ENCODE data around the gene PARD3B.
A peak's percentile ranks its signal among the peaks of the same experiment; 100 is the strongest.

Gene PARD3B

GRCh38 chr2:204515416-204515815, 29.9 kb upstream of the PARD3B start:
- H3K27ac ChIP-seq (ENCODE audit: low read depth, low read length) = no peak overlapping the region
- no peak overlapping the region for H3K4me3 ChIP-seq (ENCODE audit: low read depth, low read length)

GRCh38 chr2:204517154-204517553, 28.1 kb upstream of the PARD3B start:
- no peaks in the 10 kb centered on the region for H3K36me3 ChIP-seq (ENCODE audit: control insufficient read depth, insufficient read depth, low read length)
- no peaks in the 10 kb centered on the region for H3K27me3 ChIP-seq (ENCODE audit: control insufficient read depth, insufficient read depth, low read length)
- H3K4me3 ChIP-seq (ENCODE audit: low read depth, low read length) = no peak overlapping the region
- H3K4me1 ChIP-seq (ENCODE audit: control insufficient read depth, insufficient read depth, low read length) = peaks cover 11% of the 10 kb centered on the region
- no peak overlapping the region for H3K27ac ChIP-seq (ENCODE audit: low read depth, low read length)
- no peaks in the 10 kb centered on the region for H3K9me3 ChIP-seq (ENCODE audit: control insufficient read depth, insufficient read depth, low read length)
- H3K9ac ChIP-seq (ENCODE audit: low read depth, low read length) = no peak overlapping the region

More at GRCh38 chr2:204515416-204515815, 29.9 kb upstream of the PARD3B start:
- Histone ChIP-seq H3K27me3 (ENCODE audit: control insufficient read depth, insufficient read depth, low read length) (no peaks in the 10 kb centered on the region), H3K9me3 (ENCODE audit: control insufficient read depth, insufficient read depth, low read length) (no peaks in the 10 kb centered on the region), H3K36me3 (ENCODE audit: control insufficient read depth, insufficient read depth, low read length) (no peaks in the 10 kb centered on the region), H3K9ac (ENCODE audit: low read depth, low read length) (no peak overlapping the region), H3K4me1 (ENCODE audit: control insufficient read depth, insufficient read depth, low read length) (peaks cover 11% of the 10 kb centered on the region)

GRCh38 chr2:204529795-204530463, 15.3 kb upstream of the PARD3B start:
- no peak overlapping the region for H3K4me3 ChIP-seq (ENCODE audit: low read depth, low read length)
- no peaks in the 10 kb centered on the region for H3K27me3 ChIP-seq (ENCODE audit: control insufficient read depth, insufficient read depth, low read length)
- no peaks in the 10 kb centered on the region for H3K36me3 ChIP-seq (ENCODE audit: control insufficient read depth, insufficient read depth, low read length)

GRCh38 chr2:204530464-204530805, 14.8 kb upstream of the PARD3B start:
- Histone ChIP-seq H3K4me1 (ENCODE audit: control insufficient read depth, insufficient read depth, low read length) (no peaks in the 10 kb centered on the region), H3K27ac (ENCODE audit: low read depth, low read length) (no peak overlapping the region), H3K27me3 (ENCODE audit: control insufficient read depth, insufficient read depth, low read length) (no peaks in the 10 kb centered on the region), H3K9me3 (ENCODE audit: control insufficient read depth, insufficient read depth, low read length) (no peaks in the 10 kb centered on the region), H3K36me3 (ENCODE audit: control insufficient read depth, insufficient read depth, low read length) (no peaks in the 10 kb centered on the region), H3K9ac (ENCODE audit: low read depth, low read length) (no peak overlapping the region), H3K4me3 (ENCODE audit: low read depth, low read length) (no peak overlapping the region)

More at GRCh38 chr2:204529795-204530463, 15.3 kb upstream of the PARD3B start:
- Histone ChIP-seq H3K9ac (ENCODE audit: low read depth, low read length) (no peak overlapping the region), H3K4me1 (ENCODE audit: control insufficient read depth, insufficient read depth, low read length) (no peaks in the 10 kb centered on the region), H3K9me3 (ENCODE audit: control insufficient read depth, insufficient read depth, low read length) (no peaks in the 10 kb centered on the region), H3K27ac (ENCODE audit: low read depth, low read length) (no peak overlapping the region)

- Histone ChIP-seq H3K4me1 (ENCODE audit: control insufficient read depth, insufficient read depth, low read length) (peaks cover 10% of the 10 kb centered on the region), H3K36me3 (ENCODE audit: control insufficient read depth, insufficient read depth, low read length) (no peaks in the 10 kb centered on the region), H3K9ac (ENCODE audit: low read depth, low read length) (no peak overlapping the region)
These were observed 11.5 kb upstream of the PARD3B start for GRCh38 chr2:204533629-204534370.

DNA sequence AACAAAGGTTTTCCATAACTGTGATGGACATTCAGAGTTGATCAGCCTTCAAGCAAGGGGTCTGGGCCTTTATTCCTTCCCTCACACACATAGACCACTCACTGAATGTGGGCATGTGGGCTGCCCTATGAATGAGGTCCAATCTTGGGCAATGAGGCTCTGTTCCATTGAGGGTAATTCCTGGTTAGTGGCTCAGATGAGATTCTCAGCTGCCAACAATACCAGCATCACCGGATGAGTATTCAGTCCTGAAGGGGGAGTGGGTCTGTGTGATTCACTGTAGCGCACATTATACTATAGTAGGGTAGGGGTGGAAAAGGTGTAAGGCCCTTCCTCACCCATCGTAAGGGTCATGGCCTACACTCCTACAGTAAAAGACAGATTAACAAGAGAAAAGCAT, 9.9 kb upstream of the PARD3B start:
- no peaks in the 10 kb centered on the region for H3K9me3 ChIP-seq (ENCODE audit: control insufficient read depth, insufficient read depth, low read length)
- H3K9ac ChIP-seq (ENCODE audit: low read depth, low read length) = no peak overlapping the region
- no peaks in the 10 kb centered on the region for H3K36me3 ChIP-seq (ENCODE audit: control insufficient read depth, insufficient read depth, low read length)
- peaks cover 10% of the 10 kb centered on the region for H3K4me1 ChIP-seq (ENCODE audit: control insufficient read depth, insufficient read depth, low read length)
- no peak overlapping the region for H3K27ac ChIP-seq (ENCODE audit: low read depth, low read length)
- no peak overlapping the region for H3K4me3 ChIP-seq (ENCODE audit: low read depth, low read length)
- no peaks in the 10 kb centered on the region for H3K27me3 ChIP-seq (ENCODE audit: control insufficient read depth, insufficient read depth, low read length)

More at GRCh38 chr2:204533629-204534370, 11.5 kb upstream of the PARD3B start:
- Histone ChIP-seq H3K27me3 (ENCODE audit: control insufficient read depth, insufficient read depth, low read length) (no peaks in the 10 kb centered on the region), H3K27ac (ENCODE audit: low read depth, low read length) (no peak overlapping the region), H3K4me3 (ENCODE audit: low read depth, low read length) (no peak overlapping the region), H3K9me3 (ENCODE audit: control insufficient read depth, insufficient read depth, low read length) (no peaks in the 10 kb centered on the region)

GRCh38 chr2:204535764-204536163, 9.5 kb upstream of the PARD3B start:
- Histone ChIP-seq H3K9ac (ENCODE audit: low read depth, low read length) (no peak overlapping the region), H3K27ac (ENCODE audit: low read depth, low read length) (no peak overlapping the region), H3K4me3 (ENCODE audit: low read depth, low read length) (no peak overlapping the region), H3K36me3 (ENCODE audit: control insufficient read depth, insufficient read depth, low read length) (no peaks in the 10 kb centered on the region), H3K9me3 (ENCODE audit: control insufficient read depth, insufficient read depth, low read length) (no peaks in the 10 kb centered on the region), H3K27me3 (ENCODE audit: control insufficient read depth, insufficient read depth, low read length) (no peaks in the 10 kb centered on the region), H3K4me1 (ENCODE audit: control insufficient read depth, insufficient read depth, low read length) (peaks cover 10% of the 10 kb centered on the region)

DNA sequence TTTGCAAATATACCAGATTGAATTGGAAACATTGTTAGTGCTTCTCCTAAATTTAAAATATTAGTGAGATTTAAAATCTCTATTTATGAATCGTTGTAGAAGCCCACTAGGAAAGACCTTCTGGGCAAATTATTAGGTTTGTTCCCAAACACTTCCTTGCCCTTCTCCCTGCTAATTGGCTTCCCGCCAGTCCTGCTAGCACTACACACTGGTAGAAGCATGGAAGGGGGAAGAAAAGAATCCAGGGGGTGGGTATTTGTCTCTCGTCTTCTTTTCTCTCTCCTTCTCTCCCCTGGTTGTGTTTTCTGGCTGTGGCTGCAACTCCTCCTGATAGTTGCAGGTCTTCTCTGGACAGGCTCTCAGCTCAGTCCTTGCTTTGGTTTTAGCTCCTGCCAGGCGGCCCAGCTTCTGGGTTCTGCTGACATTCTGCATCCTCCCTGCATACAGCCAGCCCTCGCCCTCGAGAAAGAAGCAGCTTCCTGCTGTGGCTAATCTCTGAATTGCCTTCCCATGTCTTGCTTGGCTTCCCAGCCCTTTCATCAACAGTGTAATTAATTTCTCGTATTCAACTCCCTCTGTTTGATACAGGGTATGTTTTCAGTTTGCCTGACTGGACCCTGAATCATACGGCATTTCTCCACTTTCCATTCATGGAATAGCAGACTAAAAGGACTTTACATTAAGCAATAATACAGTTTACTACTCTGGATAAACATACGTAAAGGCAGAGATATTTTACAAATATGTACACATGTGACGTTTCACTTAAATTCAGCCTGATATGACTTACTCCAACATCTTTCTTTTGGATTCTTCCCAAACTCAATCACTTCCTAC, 6.9 kb upstream of the PARD3B start:
- Histone ChIP-seq H3K4me3 (ENCODE audit: low read depth, low read length) (no peak overlapping the region), H3K27ac (ENCODE audit: low read depth, low read length) (peak overlapping the region; percentile 38), H3K27me3 (ENCODE audit: control insufficient read depth, insufficient read depth, low read length) (peaks cover 7% of the 10 kb centered on the region), H3K9me3 (ENCODE audit: control insufficient read depth, insufficient read depth, low read length) (no peaks in the 10 kb centered on the region), H3K36me3 (ENCODE audit: control insufficient read depth, insufficient read depth, low read length) (no peaks in the 10 kb centered on the region), H3K4me1 (ENCODE audit: control insufficient read depth, insufficient read depth, low read length) (peaks cover 10% of the 10 kb centered on the region), H3K9ac (ENCODE audit: low read depth, low read length) (no peak overlapping the region)

DNA sequence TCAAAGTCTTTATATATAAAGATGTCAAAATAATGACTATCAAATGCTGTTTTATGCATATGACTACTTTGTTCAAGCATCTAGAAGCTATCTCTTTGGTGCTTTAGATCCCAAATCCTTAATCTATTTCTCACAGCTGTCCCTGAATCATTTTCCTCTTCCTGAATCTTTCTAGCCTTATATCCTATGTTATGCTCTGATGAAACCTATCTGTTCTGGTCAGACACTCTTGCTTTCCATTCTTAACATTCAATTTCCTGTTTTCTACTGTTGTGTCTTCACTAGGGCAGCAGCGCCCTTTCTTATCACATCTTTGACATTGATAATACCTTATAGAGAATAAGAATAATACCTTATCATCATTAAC, 6.3 kb upstream of the PARD3B start:
- no peaks in the 10 kb centered on the region for H3K36me3 ChIP-seq (ENCODE audit: control insufficient read depth, insufficient read depth, low read length)
- no peak overlapping the region for H3K9ac ChIP-seq (ENCODE audit: low read depth, low read length)

GRCh38 chr2:204541637-204542036, 3.6 kb upstream of the PARD3B start:
- Histone ChIP-seq H3K9ac (ENCODE audit: low read depth, low read length) (no peak overlapping the region), H3K36me3 (ENCODE audit: control insufficient read depth, insufficient read depth, low read length) (no peaks in the 10 kb centered on the region), H3K4me1 (ENCODE audit: control insufficient read depth, insufficient read depth, low read length) (peaks cover 20% of the 10 kb centered on the region), H3K4me3 (ENCODE audit: low read depth, low read length) (no peak overlapping the region), H3K9me3 (ENCODE audit: control insufficient read depth, insufficient read depth, low read length) (no peaks in the 10 kb centered on the region), H3K27ac (ENCODE audit: low read depth, low read length) (no peak overlapping the region), H3K27me3 (ENCODE audit: control insufficient read depth, insufficient read depth, low read length) (peaks cover 32% of the 10 kb centered on the region)

More for the DNA sequence above, 6.3 kb upstream of the PARD3B start:
- Histone ChIP-seq H3K27ac (ENCODE audit: low read depth, low read length) (no peak overlapping the region), H3K4me1 (ENCODE audit: control insufficient read depth, insufficient read depth, low read length) (peaks cover 10% of the 10 kb centered on the region), H3K9me3 (ENCODE audit: control insufficient read depth, insufficient read depth, low read length) (no peaks in the 10 kb centered on the region), H3K27me3 (ENCODE audit: control insufficient read depth, insufficient read depth, low read length) (peaks cover 13% of the 10 kb centered on the region), H3K4me3 (ENCODE audit: low read depth, low read length) (no peak overlapping the region)

Data from HUES48 (cell line).